Measurements from ENCODE around the gene DCUN1D2. TPM values are rescaled to one million over a fixed set of nuclear protein-coding genes. Genes with fewer than 3 reads are reported as not detected.
A peak's percentile ranks its signal among the peaks of the same experiment; 100 is the strongest.

Gene DCUN1D2
- total and polyA plus RNA-seq, 8 donors, result 4.8 to 18.3 (median 8.3) TPM

DNA sequence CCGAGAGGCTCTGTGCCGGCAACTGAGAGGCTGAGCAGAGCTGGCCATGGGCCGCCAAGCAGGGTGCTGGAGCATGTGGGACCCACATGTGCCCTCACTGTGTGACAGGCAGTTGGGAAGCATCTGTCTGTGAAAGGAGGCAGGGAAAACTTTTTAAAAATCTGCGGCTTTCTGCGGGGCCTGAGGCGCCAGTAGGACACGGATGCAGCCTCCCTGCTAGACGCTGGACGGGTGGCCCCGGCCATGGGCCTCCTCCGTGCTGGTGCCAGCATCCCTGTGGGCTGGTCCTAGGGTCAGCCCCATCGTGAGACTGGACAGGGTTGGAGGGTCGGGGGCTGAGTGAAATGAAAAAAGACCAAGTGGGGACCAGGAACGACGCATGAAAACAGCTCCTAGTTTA lies 20.9 kb upstream of the DCUN1D2 start:
- no peaks in the 10 kb centered on the region for H3K4me1 ChIP-seq
- intact Hi-C loops (cut with DNase I), result no loop called here
- TF ChIP-seq, protein P1, sequence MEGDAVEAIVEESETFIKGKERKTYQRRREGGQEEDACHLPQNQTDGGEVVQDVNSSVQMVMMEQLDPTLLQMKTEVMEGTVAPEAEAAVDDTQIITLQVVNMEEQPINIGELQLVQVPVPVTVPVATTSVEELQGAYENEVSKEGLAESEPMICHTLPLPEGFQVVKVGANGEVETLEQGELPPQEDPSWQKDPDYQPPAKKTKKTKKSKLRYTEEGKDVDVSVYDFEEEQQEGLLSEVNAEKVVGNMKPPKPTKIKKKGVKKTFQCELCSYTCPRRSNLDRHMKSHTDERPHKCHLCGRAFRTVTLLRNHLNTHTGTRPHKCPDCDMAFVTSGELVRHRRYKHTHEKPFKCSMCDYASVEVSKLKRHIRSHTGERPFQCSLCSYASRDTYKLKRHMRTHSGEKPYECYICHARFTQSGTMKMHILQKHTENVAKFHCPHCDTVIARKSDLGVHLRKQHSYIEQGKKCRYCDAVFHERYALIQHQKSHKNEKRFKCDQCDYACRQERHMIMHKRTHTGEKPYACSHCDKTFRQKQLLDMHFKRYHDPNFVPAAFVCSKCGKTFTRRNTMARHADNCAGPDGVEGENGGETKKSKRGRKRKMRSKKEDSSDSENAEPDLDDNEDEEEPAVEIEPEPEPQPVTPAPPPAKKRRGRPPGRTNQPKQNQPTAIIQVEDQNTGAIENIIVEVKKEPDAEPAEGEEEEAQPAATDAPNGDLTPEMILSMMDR (IDR thresholded peaks at IDR 0.05), result no peak
- no peak overlapping the region for H3K4me3 ChIP-seq
- ATAC-seq (no peak), DNase-seq (no peak), FAIRE-seq (no peak)
- no peaks in the 10 kb centered on the region for H3K9me3 ChIP-seq
- WGBS, 2 donors, result 94 to 97% methylated on average over 15 of the region's 15 CpGs
- no peaks in the 10 kb centered on the region for H3K27me3 ChIP-seq
- H3K27ac ChIP-seq, result no peak overlapping the region
- peaks cover 0 to 19% (median 6%) of the 10 kb centered on the region in 3 donors for H3K36me3 ChIP-seq

DNA sequence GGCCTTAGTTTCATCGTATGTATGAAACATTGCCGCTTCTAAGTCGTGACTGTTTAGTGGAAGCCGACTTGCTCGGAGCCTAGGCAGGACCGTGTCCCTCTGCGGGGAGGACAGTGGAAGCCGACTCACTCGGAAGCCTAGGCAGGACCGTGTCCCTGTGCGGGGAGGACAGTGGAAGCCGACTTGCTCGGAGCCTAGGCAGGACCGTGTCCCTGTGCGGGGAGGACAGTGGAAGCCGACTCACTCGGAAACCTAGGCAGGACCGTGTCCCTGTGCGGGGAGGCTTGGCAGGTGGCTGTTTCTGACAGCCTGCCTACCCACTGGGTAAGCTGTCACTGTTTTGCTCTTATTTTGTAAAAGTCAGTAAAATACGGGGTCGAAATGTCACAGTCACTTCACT lies 20.4 kb upstream of the DCUN1D2 start:
- Histone ChIP-seq H3K9me3 (no peaks in the 10 kb centered on the region), H3K36me3 (peaks cover 0 to 19% (median 6%) of the 10 kb centered on the region in 3 donors), H3K27ac (no peak overlapping the region), H3K27me3 (no peaks in the 10 kb centered on the region), H3K4me1 (no peaks in the 10 kb centered on the region), H3K4me3 (no peak overlapping the region)
- FAIRE-seq, result no peak
- WGBS, 2 donors, result 90 to 97% methylated on average over 21 of the region's 21 CpGs
- TF ChIP-seq, protein P1 (IDR thresholded peaks at IDR 0.05), result no peak
- intact Hi-C loops (cut with DNase I), result no loop called here
- no peak for ATAC-seq
- DNase-seq, result no peak

DNA sequence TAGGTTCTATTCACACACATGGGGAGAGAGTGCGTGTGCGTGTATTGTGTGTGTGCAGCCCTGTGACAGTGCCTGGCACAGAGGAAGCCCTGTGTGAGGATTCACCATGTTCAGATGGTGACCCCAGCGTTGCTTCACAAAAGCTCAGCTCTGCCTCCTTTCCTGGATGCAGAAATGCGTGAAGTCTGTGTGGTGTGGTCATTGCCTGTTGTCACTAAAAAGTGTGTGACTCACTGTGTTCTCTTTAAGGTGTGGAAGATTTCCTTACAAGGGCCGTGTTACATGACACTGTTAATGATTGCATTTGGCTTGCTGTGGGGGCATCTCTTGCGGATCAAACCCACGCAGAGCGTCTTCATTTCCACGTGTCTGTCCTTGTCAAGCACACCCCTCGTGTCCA lies 19.5 kb upstream of the DCUN1D2 start:
- ATAC-seq, result no peak
- Histone ChIP-seq H3K4me3 (no peak overlapping the region), H3K27me3 (no peaks in the 10 kb centered on the region), H3K36me3 (peaks cover 0 to 19% (median 6%) of the 10 kb centered on the region in 3 donors), H3K4me1 (no peaks in the 10 kb centered on the region), H3K9me3 (no peaks in the 10 kb centered on the region), H3K27ac (no peak overlapping the region)
- 93 to 95% methylated on average over 10 of the region's 10 CpGs for WGBS, 2 donors
- FAIRE-seq, result no peak
- intact Hi-C loops (cut with DNase I), result no loop called here
- DNase-seq, result no peak
- TF ChIP-seq, protein P1 (IDR thresholded peaks at IDR 0.05), result no peak

DNA sequence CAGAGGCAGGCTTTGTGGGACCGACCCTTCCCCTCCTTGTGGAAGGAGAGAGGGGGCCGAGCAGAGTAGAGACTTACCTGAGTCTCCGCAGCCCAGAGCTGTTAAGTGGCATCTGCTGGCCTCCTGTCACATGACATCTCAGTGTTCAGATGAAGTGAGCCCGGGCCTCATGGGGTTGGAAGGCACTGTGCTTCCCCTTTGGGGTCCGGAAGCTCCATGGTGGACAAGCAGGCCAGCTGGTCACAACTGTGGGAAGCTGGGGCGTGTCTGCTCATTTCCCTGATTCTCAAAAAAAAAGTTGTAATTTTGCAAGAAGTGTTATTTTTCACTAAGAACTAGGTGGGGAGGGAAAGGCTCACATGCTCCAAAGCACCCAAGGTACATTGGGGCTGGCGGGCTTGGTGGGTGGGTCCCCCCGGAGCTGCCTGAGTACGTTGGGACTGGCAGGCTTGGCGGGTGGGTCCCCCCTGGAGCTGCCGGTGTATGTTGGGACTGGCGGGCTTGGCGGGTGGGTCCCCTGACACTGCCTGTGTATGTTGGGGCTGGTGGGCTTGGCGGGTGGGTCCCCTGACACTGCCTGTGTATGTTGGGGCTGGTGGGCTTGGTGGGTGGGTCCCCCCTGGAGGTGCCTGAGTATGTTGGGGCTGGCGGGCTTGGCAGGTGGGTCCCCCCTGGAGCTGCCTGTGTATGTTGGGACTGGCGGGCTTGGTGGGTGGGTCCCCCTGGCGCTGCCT lies 18.2 kb upstream of the DCUN1D2 start:
- Histone ChIP-seq H3K4me1 (no peaks in the 10 kb centered on the region), H3K27ac (no peak overlapping the region), H3K4me3 (no peak overlapping the region), H3K27me3 (no peaks in the 10 kb centered on the region), H3K36me3 (peaks cover 0 to 27% (median 6%) of the 10 kb centered on the region in 3 donors), H3K9me3 (no peaks in the 10 kb centered on the region)
- DNase-seq, result no peak
- TF ChIP-seq, protein P1 (IDR thresholded peaks at IDR 0.05), result no peak
- no peak for FAIRE-seq
- intact Hi-C loops (cut with DNase I), result no loop called here
- peak in 2 of 4 donors; percentile 30 to 51 for ATAC-seq
- WGBS, 2 donors, result 91% methylated on average over 16 to 17 of the region's 17 CpGs

Data from pancreas (tissue), 10 donors.